ENCODE data around the gene LTBP3. TPM values are rescaled to one million over a fixed set of nuclear protein-coding genes. Genes with fewer than 3 reads are reported as not detected.
A peak's percentile ranks its signal among the peaks of the same experiment; 100 is the strongest.

LTBP3 gene
- total and polyA plus RNA-seq, 10 donors, result 20.6 to 137 (median 87.5) TPM

DNA sequence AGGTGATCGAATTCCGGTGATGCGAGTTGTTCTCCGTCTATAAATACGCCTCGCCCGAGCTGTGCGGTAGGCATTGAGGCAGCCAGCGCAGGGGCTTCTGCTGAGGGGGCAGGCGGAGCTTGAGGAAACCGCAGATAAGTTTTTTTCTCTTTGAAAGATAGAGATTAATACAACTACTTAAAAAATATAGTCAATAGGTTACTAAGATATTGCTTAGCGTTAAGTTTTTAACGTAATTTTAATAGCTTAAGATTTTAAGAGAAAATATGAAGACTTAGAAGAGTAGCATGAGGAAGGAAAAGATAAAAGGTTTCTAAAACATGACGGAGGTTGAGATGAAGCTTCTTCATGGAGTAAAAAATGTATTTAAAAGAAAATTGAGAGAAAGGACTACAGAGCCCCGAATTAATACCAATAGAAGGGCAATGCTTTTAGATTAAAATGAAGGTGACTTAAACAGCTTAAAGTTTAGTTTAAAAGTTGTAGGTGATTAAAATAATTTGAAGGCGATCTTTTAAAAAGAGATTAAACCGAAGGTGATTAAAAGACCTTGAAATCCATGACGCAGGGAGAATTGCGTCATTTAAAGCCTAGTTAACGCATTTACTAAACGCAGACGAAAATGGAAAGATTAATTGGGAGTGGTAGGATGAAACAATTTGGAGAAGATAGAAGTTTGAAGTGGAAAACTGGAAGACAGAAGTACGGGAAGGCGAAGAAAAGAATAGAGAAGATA, 59.0 kb downstream of the LTBP3 start, which contains the start of gene MALAT1:
Gene MALAT1 (plus strand): TSS at position 69 of the 736 bp plus-strand sequence.
- H3K4me1 ChIP-seq, result peaks cover 20 to 53% (median 39%) of the 10 kb centered on the region in 6 donors
- WGBS, 5 donors, result 0 to 1% (median 0%) methylated on average over 24 of the region's 24 CpGs
- peak within 1 kb of the TSS; percentile 95 to 100 (median 98) for H3K27ac ChIP-seq
- H3K9me3 ChIP-seq, result no peaks in the 10 kb centered on the region
- no peaks in the 10 kb centered on the region for H3K27me3 ChIP-seq (replicated peaks in 1 of 7)
- H3K4me3 ChIP-seq, result peak within 1 kb of the TSS; percentile 67 to 93 (median 81)
- TF ChIP-seq POLR2AphosphoS5 (IDR thresholded peaks at IDR 0.05) (peak; percentile 99 to 100 (median 100)), POLR2A (IDR thresholded peaks at IDR 0.05) (peak; percentile 100)
- TF ChIP-seq, protein P1, sequence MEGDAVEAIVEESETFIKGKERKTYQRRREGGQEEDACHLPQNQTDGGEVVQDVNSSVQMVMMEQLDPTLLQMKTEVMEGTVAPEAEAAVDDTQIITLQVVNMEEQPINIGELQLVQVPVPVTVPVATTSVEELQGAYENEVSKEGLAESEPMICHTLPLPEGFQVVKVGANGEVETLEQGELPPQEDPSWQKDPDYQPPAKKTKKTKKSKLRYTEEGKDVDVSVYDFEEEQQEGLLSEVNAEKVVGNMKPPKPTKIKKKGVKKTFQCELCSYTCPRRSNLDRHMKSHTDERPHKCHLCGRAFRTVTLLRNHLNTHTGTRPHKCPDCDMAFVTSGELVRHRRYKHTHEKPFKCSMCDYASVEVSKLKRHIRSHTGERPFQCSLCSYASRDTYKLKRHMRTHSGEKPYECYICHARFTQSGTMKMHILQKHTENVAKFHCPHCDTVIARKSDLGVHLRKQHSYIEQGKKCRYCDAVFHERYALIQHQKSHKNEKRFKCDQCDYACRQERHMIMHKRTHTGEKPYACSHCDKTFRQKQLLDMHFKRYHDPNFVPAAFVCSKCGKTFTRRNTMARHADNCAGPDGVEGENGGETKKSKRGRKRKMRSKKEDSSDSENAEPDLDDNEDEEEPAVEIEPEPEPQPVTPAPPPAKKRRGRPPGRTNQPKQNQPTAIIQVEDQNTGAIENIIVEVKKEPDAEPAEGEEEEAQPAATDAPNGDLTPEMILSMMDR (IDR thresholded peaks at IDR 0.05 in 8 of 11, conservative IDR thresholded peaks at IDR 0.05 in 3 of 11), result peak in 5 of 11 experiments; percentile 4 to 30 (median 15)
- DNase-seq, result peak; percentile 97
- peaks cover 0 to 32% (median 27%) of the 10 kb centered on the region in 6 donors for H3K36me3 ChIP-seq
- intact Hi-C loops (cut with DNase I; ENCODE audit: low total_unique reads), result no loop called here

DNA sequence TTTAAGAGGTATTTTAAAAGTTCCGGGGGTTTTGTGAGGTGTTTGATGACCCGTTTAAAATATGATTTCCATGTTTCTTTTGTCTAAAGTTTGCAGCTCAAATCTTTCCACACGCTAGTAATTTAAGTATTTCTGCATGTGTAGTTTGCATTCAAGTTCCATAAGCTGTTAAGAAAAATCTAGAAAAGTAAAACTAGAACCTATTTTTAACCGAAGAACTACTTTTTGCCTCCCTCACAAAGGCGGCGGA, 59.5 kb downstream of the LTBP3 start:
- 0 to 1% (median 1%) methylated on average over 6 of the region's 6 CpGs for whole genome bisulfite sequencing, 5 donors

DNA sequence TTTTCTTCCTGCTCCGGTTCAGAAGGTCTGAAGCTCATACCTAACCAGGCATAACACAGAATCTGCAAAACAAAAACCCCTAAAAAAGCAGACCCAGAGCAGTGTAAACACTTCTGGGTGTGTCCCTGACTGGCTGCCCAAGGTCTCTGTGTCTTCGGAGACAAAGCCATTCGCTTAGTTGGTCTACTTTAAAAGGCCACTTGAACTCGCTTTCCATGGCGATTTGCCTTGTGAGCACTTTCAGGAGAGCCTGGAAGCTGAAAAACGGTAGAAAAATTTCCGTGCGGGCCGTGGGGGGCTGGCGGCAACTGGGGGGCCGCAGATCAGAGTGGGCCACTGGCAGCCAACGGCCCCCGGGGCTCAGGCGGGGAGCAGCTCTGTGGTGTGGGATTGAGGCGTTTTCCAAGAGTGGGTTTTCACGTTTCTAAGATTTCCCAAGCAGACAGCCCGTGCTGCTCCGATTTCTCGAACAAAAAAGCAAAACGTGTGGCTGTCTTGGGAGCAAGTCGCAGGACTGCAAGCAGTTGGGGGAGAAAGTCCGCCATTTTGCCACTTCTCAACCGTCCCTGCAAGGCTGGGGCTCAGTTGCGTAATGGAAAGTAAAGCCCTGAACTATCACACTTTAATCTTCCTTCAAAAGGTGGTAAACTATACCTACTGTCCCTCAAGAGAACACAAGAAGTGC, 60.0 kb downstream of the LTBP3 start:
- peaks cover 0 to 22% (median 17%) of the 10 kb centered on the region in 6 donors for H3K36me3 ChIP-seq
- no peaks in the 10 kb centered on the region for H3K9me3 ChIP-seq
- 1 to 4% (median 2%) methylated on average over 24 of the region's 24 CpGs for WGBS, 5 donors
- H3K27ac ChIP-seq, result peak overlapping the region; percentile 95 to 100 (median 98)
- no peaks in the 10 kb centered on the region for H3K27me3 ChIP-seq (replicated peaks in 1 of 7)
- DNase-seq, result no peak
- intact Hi-C loops (cut with DNase I; ENCODE audit: low total_unique reads), result no loop called here
- H3K4me3 ChIP-seq, result peak overlapping the region; percentile 59 to 92 (median 77)
- TF ChIP-seq POLR2A (IDR thresholded peaks at IDR 0.05) (no peak), POLR2AphosphoS5 (IDR thresholded peaks at IDR 0.05) (no peak)
- TF ChIP-seq, protein P1 (IDR thresholded peaks at IDR 0.05 in 8 of 11, conservative IDR thresholded peaks at IDR 0.05 in 3 of 11), result no peak
- H3K4me1 ChIP-seq, result peaks cover 30 to 53% (median 40%) of the 10 kb centered on the region in 6 donors

More for the DNA sequence above, 59.5 kb downstream of the LTBP3 start:
- Histone ChIP-seq H3K9me3 (no peaks in the 10 kb centered on the region), H3K4me3 (peak overlapping the region; percentile 59 to 92 (median 77)), H3K36me3 (peaks cover 0 to 27% (median 22%) of the 10 kb centered on the region in 6 donors), H3K4me1 (peaks cover 25 to 53% (median 39%) of the 10 kb centered on the region in 6 donors), H3K27ac (peak overlapping the region; percentile 95 to 100 (median 98)), H3K27me3 (replicated peaks in 1 of 7) (no peaks in the 10 kb centered on the region)
- TF ChIP-seq, protein P1 (IDR thresholded peaks at IDR 0.05 in 8 of 11, conservative IDR thresholded peaks at IDR 0.05 in 3 of 11), result no peak
- no peak for TF ChIP-seq POLR2A (IDR thresholded peaks at IDR 0.05)
- no peak for TF ChIP-seq POLR2AphosphoS5 (IDR thresholded peaks at IDR 0.05)
- no peak for DNase-seq
- intact Hi-C loops (cut with DNase I; ENCODE audit: low total_unique reads), result no loop called here

Measured in spleen (tissue), 11 donors.